CD14-positive monocyte (primary cell): ENCODE data around the gene HNRNPH1. TPM values are rescaled to one million over a fixed set of nuclear protein-coding genes. Genes with fewer than 3 reads are reported as not detected.

Experiments
- DNase-seq, 3 donors: peaks; one replicate each; pipeline ENCODE4 v3.0.0-alpha.2; 2011 to 2022
- H2AFZ ChIP-seq: 2 replicates; pipeline ENCODE4 v1.6.0; 2012; ENCODE audit warnings: mild to moderate bottlenecking, low read depth, low read length, inconsistent platforms; ENCODE audit not compliant: insufficient read depth, poor library complexity, severe bottlenecking
- H3K27ac ChIP-seq, 2 donors: 1 replicate in 1 of 2; 2 replicates in 1 of 2; pipeline ENCODE4 v1.5.1; 2012 to 2013; ENCODE audit warnings: low read length in 2 of 2, control low read depth in 1 of 2, inconsistent platforms in 1 of 2, low read depth in 1 of 2, mild to moderate bottlenecking in 1 of 2
- H3K27me3 ChIP-seq, 2 donors: one replicate each; pipeline versions ENCODE4 v1.6.0 to v1.6.1; 2011 to 2013; ENCODE audit warnings: low read length in 2 of 2; ENCODE audit not compliant: control insufficient read depth in 2 of 2, insufficient read depth in 2 of 2
- H3K36me3 ChIP-seq, 2 donors: replicated peaks in 1 of 2; 1 replicate in 1 of 2; 2 replicates in 1 of 2; pipeline versions ENCODE4 v1.5.1 to v1.6.1; 2012 to 2013; ENCODE audit warnings: low read length in 2 of 2, control low read depth in 1 of 2, inconsistent platforms in 1 of 2, mild to moderate bottlenecking in 1 of 2; ENCODE audit not compliant: insufficient read depth in 2 of 2, control insufficient read depth in 1 of 2
- H3K4me1 ChIP-seq, 2 donors: 1 replicate in 1 of 2; 2 replicates in 1 of 2; pipeline versions ENCODE4 v1.5.1 to v1.6.1; 2012 to 2013; ENCODE audit warnings: low read length in 2 of 2, control low read depth in 1 of 2, inconsistent platforms in 1 of 2, mild to moderate bottlenecking in 1 of 2, moderate library complexity in 1 of 2; ENCODE audit not compliant: insufficient read depth in 2 of 2, control insufficient read depth in 1 of 2
- H3K4me2 ChIP-seq: replicated peaks from 2 replicates; pipeline ENCODE3; 2012; ENCODE audit warnings: low read length, moderate library complexity, mild to moderate bottlenecking; ENCODE audit not compliant: poor library complexity, severe bottlenecking; ENCODE audit errors: extremely low read depth
- H3K4me3 ChIP-seq, 3 experiments: fragments of 200-600 bp in 1 of 3; sonication (generic) in 1 of 3; replicated peaks in 1 of 3; 1 replicate in 2 of 3; 2 replicates in 1 of 3; pipeline ENCODE4 v1.5.1; 2011 to 2013; ENCODE audit warnings: low read length in 3 of 3, mild to moderate bottlenecking in 3 of 3, control low read depth in 2 of 3, low read depth in 2 of 3, inconsistent platforms in 1 of 3, moderate library complexity in 1 of 3
- H3K79me2 ChIP-seq: 2 replicates; pipeline ENCODE4 v1.6.0; 2012; ENCODE audit warnings: mild to moderate bottlenecking, control low read depth, inconsistent platforms, low read length, moderate library complexity; ENCODE audit not compliant: insufficient read depth
- H3K9ac ChIP-seq: 2 replicates; pipeline ENCODE4 v1.6.0; 2017; ENCODE audit warnings: low read length, mild to moderate bottlenecking; ENCODE audit not compliant: insufficient read depth, poor library complexity, severe bottlenecking
- H3K9me3 ChIP-seq, 2 donors: replicated peaks in 1 of 2; 1 replicate in 1 of 2; 2 replicates in 1 of 2; pipeline versions ENCODE4 v1.5.1 to v1.6.1; 2012 to 2013; ENCODE audit warnings: low read length in 2 of 2, control low read depth in 1 of 2; ENCODE audit not compliant: control insufficient read depth in 1 of 2, insufficient read depth in 1 of 2
- H4K20me1 ChIP-seq: 2 replicates; pipeline ENCODE4 v1.6.0; 2012; ENCODE audit warnings: mild to moderate bottlenecking, low read length, control low read depth, moderate library complexity; ENCODE audit not compliant: insufficient read depth
- H3K27ac Mint-ChIP-seq, 7 donors: one replicate each; pipeline ENCODE4 v1.8.0; 2020; ENCODE audit warnings: mild to moderate bottlenecking in 7 of 7, mixed read lengths in 7 of 7, moderate library complexity in 6 of 7, inconsistent platforms in 2 of 7
- H3K27me3 Mint-ChIP-seq, 3 donors: one replicate each; pipeline ENCODE4 v1.8.0; 2021 to 2022; ENCODE audit warnings: low read depth in 3 of 3, mild to moderate bottlenecking in 3 of 3, mixed read lengths in 3 of 3, moderate library complexity in 3 of 3, inconsistent platforms in 1 of 3
- H3K36me3 Mint-ChIP-seq, 2 donors: one replicate each; pipeline ENCODE4 v1.8.0; 2020; ENCODE audit warnings: mixed read lengths in 2 of 2, inconsistent platforms in 1 of 2, mild to moderate bottlenecking in 1 of 2
- H3K4me1 Mint-ChIP-seq: one replicate; pipeline ENCODE4 v1.8.0; 2020; ENCODE audit warnings: mild to moderate bottlenecking, mixed read lengths
- H3K4me3 Mint-ChIP-seq, 2 donors: one replicate each; pipeline ENCODE4 v1.8.0; 2020; ENCODE audit warnings: mild to moderate bottlenecking in 2 of 2, mixed read lengths in 2 of 2, moderate library complexity in 1 of 2
- H3K9me3 Mint-ChIP-seq, 7 donors: one replicate each; pipeline ENCODE4 v1.8.0; 2020 to 2022; ENCODE audit warnings: mixed read lengths in 7 of 7, mild to moderate bottlenecking in 6 of 7, moderate library complexity in 6 of 7, inconsistent platforms in 2 of 7
- CTCF ChIP-seq: fragments of 200-600 bp; IDR thresholded peaks from one replicate; pipeline ENCODE4 v1.8.0; 2022; ENCODE audit warnings: antibody characterized with exemption, mild to moderate bottlenecking
- WGBS: methylation state at CpG from one replicate; pipeline ENCODE4 v1.1.5; 2013; ENCODE audit warnings: missing lambda C conversion rate; ENCODE audit not compliant: insufficient coverage; 5-methylcytosine and 5-hydroxymethylcytosine counted together
- intact Hi-C, 2 donors: fragments of 100-400 bp; cut with micrococcal nuclease; formaldehyde crosslinking; loops; one replicate each; pipeline versions ENCODE4 v1.15.0 to v1.15.1; 2023
- polyA plus RNA-seq, 3 donors: library from polyadenylated mRNA; depleted of rRNA in 1 of 3; unstranded in 2 of 3; stranded (reverse) in 1 of 3; fragments of 300-500 nt in 2 of 3; fragments of >200 nt in 1 of 3; fragmentation: Illumina TruSeq in 2 of 3; gene quantifications; 1 replicate in 2 of 3; 2 replicates in 1 of 3; pipeline ENCODE4 v1.2.3, GENCODE V29; 2012 to 2021

Gene HNRNPH1
- polyA plus RNA-seq, 3 donors, result 47.4 to 522 (median 51.9) TPM

GRCh38 chr5:179599100-179599499 lies 24.4 kb downstream of the HNRNPH1 start:
- H3K4me2 ChIP-seq, result no peak overlapping the region
- no peaks in the 10 kb centered on the region for H3K27me3 Mint-ChIP-seq
- no peaks in the 10 kb centered on the region for H3K9me3 ChIP-seq
- H3K27ac ChIP-seq, result peak overlapping the region in 1 of 2 donors; percentile 68
- peaks cover 55 to 85% of the 10 kb centered on the region in 2 donors for H3K36me3 ChIP-seq
- intact Hi-C loops, result no loop called here
- H3K9ac ChIP-seq, result no peak overlapping the region
- H3K4me1 Mint-ChIP-seq, result peaks cover 11% of the 10 kb centered on the region
- no peak overlapping the region for H2AFZ ChIP-seq
- H3K36me3 Mint-ChIP-seq, result peaks cover 57 to 91% of the 10 kb centered on the region in 2 donors
- no peak overlapping the region for H3K4me3 ChIP-seq
- no peaks in the 10 kb centered on the region for H3K79me2 ChIP-seq
- WGBS, result 93% methylated on average over 5 of the region's 9 CpGs
- DNase-seq, result no peak
- H3K4me3 Mint-ChIP-seq, result no peak overlapping the region
- peak overlapping the region in 4 of 7 donors; percentile 25 to 74 (median 52) for H3K27ac Mint-ChIP-seq
- TF ChIP-seq CTCF, result no peak
- H3K4me1 ChIP-seq, result peaks cover 14 to 17% of the 10 kb centered on the region in 2 donors
- H3K9me3 Mint-ChIP-seq, result peaks cover 0 to 2% (median 0%) of the 10 kb centered on the region in 7 donors
- peaks cover 15% of the 10 kb centered on the region for H4K20me1 ChIP-seq
- H3K27me3 ChIP-seq, result no peaks in the 10 kb centered on the region

- H3K36me3 ChIP-seq, result peaks cover 59 to 88% of the 10 kb centered on the region in 2 donors
- Mint-ChIP-seq H3K27me3 (no peaks in the 10 kb centered on the region), H3K36me3 (peaks cover 64 to 91% of the 10 kb centered on the region in 2 donors), H3K27ac (no peak overlapping the region), H3K4me3 (no peak overlapping the region), H3K4me1 (peaks cover 11% of the 10 kb centered on the region), H3K9me3 (peaks cover 0 to 2% (median 0%) of the 10 kb centered on the region in 7 donors)
- no peak overlapping the region for H3K27ac ChIP-seq
- H3K4me3 ChIP-seq, result no peak overlapping the region
- no peaks in the 10 kb centered on the region for H3K9me3 ChIP-seq
- no peak overlapping the region for H2AFZ ChIP-seq
- no peak overlapping the region for H3K4me2 ChIP-seq
- DNase-seq, result no peak
- peaks cover 15% of the 10 kb centered on the region for H4K20me1 ChIP-seq
- H3K27me3 ChIP-seq, result no peaks in the 10 kb centered on the region
- peaks cover 14 to 17% of the 10 kb centered on the region in 2 donors for H3K4me1 ChIP-seq
- H3K79me2 ChIP-seq, result no peaks in the 10 kb centered on the region
- intact Hi-C loops, result no loop called here
- 99% methylated on average over 9 of the region's 13 CpGs for WGBS
- H3K9ac ChIP-seq, result no peak overlapping the region
- TF ChIP-seq CTCF, result no peak
Measured at GRCh38 chr5:179596421-179596820, 27.1 kb downstream of the HNRNPH1 start.
